Right lobe of liver (tissue), 6 donors: ENCODE results near the gene RNF186. TPM values are rescaled to one million over a fixed set of nuclear protein-coding genes. Genes with fewer than 3 reads are reported as not detected.

ENCODE experiments used
- ATAC-seq, 4 donors: fragments of 200-7000 bp; cut with Tn5 transposase; one replicate each; pipeline ENCODE4 v1.9.1; 2020; ENCODE audit warnings: mild to moderate bottlenecking in 4 of 4, moderate library complexity in 4 of 4
- DNase-seq, 3 donors: peaks; one replicate each; pipeline ENCODE4 v3.0.0-alpha.2; 2020
- H3K27ac ChIP-seq, 3 donors: fragments of 200-600 bp; one replicate each; pipeline ENCODE4 v1.8.0; 2022
- H3K27me3 ChIP-seq, 2 donors: fragments of 200-600 bp; one replicate each; pipeline ENCODE4 v1.8.0; 2022
- H3K36me3 ChIP-seq, 4 donors: fragments of 200-600 bp; sonication (generic) in 1 of 4; one replicate each; pipeline versions ENCODE4 v1.5.1 to v1.8.0; 2017 to 2022; ENCODE audit warnings: control low read depth in 1 of 4
- H3K4me1 ChIP-seq, 4 donors: fragments of 200-600 bp; sonication (generic) in 1 of 4; one replicate each; pipeline versions ENCODE4 v1.5.1 to v1.8.0; 2017 to 2022; ENCODE audit warnings: control low read depth in 1 of 4
- H3K4me3 ChIP-seq, 3 donors: fragments of 200-600 bp; one replicate each; pipeline ENCODE4 v1.8.0; 2022
- H3K9me3 ChIP-seq, 4 donors: fragments of 200-600 bp; sonication (generic) in 1 of 4; one replicate each; pipeline versions ENCODE4 v1.5.1 to v1.8.0; 2017 to 2022; ENCODE audit warnings: control low read depth in 1 of 4
- POLR2A ChIP-seq: fragments of 450-650 bp; IDR thresholded peaks from one replicate; pipeline ENCODE4 v1.6.1; 2017; ENCODE audit warnings: antibody characterized with exemption, mild to moderate bottlenecking
- WGBS: methylation state at CpG from one replicate; pipeline ENCODE4 v1.1.6; 2018; ENCODE audit warnings: low coverage, low lambda C conversion rate; ENCODE audit not compliant: insufficient coverage; ENCODE audit errors: missing lambda C conversion rate; 5-methylcytosine and 5-hydroxymethylcytosine counted together
- intact Hi-C, 2 donors: fragments of 100-400 bp; cut with DNase I; formaldehyde crosslinking; loops; one replicate each; pipeline versions ENCODE4 v1.11.2 to v1.14.1; 2022
- long read RNA-seq: library from polyadenylated mRNA; unstranded; transcript quantifications from one replicate; pipeline ENCODE4 v2.0.0, GENCODE V29; 2019
- total RNA-seq, 6 experiments: library from RNA; depleted of rRNA in 2 of 6; stranded (reverse); fragments of >200 nt in 2 of 6; fragmentation: NEBNext Ultra II Directional in 3 of 6; extraction: Animal tissue kit (Norgen Biotek cat#: 25700) in 3 of 6; gene quantifications; one replicate each; pipeline versions ENCODE4 v1.1.0 to v1.2.4, GENCODE V29; 2016 to 2023
- TF ChIP-seq, protein P1 (sequence below), 4 donors: fragments of 200-600 bp in 3 of 4; fragments of 450-650 bp in 1 of 4; IDR thresholded peaks; one replicate each; pipeline versions ENCODE4 v1.5.1 to v1.8.0; 2016 to 2022; ENCODE audit warnings: antibody characterized with exemption in 4 of 4, mild to moderate bottlenecking in 2 of 4
- donor health status: DM: no; HTN: yes; CAD: no.
- donor health status: DM: no; HTN: no; CAD: no.
- donor health status: DM: no; HTN: no; CAD: no.
- donor health status: DM: no; HTN: yes; CAD: no.
- donor health status: DM: no; HTN: yes; CAD: no.

The RNF186 gene, protein sequence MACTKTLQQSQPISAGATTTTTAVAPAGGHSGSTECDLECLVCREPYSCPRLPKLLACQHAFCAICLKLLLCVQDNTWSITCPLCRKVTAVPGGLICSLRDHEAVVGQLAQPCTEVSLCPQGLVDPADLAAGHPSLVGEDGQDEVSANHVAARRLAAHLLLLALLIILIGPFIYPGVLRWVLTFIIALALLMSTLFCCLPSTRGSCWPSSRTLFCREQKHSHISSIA
- 1 to 10 TPM in 1 of 6 experiments, under 1 TPM in 3, not detected in 2; 0.30 to 2.9 (median 0.53) TPM for total RNA-seq
- long read RNA-seq: 0 reads

DNA sequence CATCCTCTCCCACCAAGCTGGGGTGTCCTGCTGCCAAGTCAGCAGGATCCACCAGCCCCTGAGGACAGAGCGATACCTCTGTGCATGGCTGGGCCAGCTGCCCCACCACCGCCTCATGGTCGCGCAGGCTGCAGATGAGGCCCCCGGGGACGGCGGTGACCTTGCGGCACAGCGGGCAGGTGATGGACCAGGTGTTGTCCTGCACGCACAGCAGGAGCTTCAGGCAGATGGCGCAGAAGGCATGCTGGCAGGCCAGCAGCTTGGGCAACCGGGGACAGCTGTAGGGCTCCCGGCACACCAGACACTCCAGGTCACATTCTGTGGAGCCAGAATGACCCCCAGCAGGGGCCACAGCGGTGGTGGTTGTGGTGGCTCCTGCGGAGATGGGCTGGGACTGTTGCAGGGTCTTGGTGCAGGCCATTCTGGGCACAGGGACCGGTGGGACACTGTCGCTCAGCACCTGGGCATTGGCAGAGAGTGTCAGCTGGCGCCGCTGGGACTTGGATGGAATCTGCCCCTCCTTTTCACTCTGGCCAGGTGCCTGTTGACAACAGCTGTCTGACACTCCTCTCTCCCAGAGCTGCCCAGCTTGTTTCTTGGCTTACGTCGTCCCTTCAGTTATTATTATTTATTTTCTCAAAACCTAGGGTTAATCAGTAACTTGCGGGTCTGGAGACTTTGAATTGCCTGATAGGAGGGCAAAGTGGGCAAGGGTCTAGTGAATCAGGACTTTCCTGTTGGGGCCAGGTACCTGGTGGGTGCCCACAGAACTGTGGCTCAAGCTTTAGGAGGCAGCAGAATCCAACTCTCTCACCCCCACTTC is at the start of gene RNF186:
RNF186 (minus strand) TSS at position 603 of the 823 bp plus-strand sequence; CDS start at position 421, 182 bp downstream.
- intact Hi-C loops: no loop called here
- TF ChIP-seq, protein P1, sequence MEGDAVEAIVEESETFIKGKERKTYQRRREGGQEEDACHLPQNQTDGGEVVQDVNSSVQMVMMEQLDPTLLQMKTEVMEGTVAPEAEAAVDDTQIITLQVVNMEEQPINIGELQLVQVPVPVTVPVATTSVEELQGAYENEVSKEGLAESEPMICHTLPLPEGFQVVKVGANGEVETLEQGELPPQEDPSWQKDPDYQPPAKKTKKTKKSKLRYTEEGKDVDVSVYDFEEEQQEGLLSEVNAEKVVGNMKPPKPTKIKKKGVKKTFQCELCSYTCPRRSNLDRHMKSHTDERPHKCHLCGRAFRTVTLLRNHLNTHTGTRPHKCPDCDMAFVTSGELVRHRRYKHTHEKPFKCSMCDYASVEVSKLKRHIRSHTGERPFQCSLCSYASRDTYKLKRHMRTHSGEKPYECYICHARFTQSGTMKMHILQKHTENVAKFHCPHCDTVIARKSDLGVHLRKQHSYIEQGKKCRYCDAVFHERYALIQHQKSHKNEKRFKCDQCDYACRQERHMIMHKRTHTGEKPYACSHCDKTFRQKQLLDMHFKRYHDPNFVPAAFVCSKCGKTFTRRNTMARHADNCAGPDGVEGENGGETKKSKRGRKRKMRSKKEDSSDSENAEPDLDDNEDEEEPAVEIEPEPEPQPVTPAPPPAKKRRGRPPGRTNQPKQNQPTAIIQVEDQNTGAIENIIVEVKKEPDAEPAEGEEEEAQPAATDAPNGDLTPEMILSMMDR (IDR thresholded peaks at IDR 0.05): peak in 2 of 4 donors; percentile 28 to 38
- no peak for TF ChIP-seq POLR2A
- Histone ChIP-seq H3K4me1 (peaks cover 0 to 50% (median 22%) of the 10 kb centered on the region in 4 donors), H3K9me3 (no peaks in the 10 kb centered on the region), H3K27ac (peak within 1 kb of the TSS; percentile 80 to 94 (median 83)), H3K4me3 (peak within 1 kb of the TSS; percentile 22 to 44 (median 24)), H3K27me3 (no peaks in the 10 kb centered on the region), H3K36me3 (no peaks in the 10 kb centered on the region)
- WGBS: 20% methylated on average over 3 of the region's 22 CpGs
- ATAC-seq: peak; percentile 74 to 84 (median 78)
- peak; percentile 83 to 93 (median 92) for DNase-seq

DNA sequence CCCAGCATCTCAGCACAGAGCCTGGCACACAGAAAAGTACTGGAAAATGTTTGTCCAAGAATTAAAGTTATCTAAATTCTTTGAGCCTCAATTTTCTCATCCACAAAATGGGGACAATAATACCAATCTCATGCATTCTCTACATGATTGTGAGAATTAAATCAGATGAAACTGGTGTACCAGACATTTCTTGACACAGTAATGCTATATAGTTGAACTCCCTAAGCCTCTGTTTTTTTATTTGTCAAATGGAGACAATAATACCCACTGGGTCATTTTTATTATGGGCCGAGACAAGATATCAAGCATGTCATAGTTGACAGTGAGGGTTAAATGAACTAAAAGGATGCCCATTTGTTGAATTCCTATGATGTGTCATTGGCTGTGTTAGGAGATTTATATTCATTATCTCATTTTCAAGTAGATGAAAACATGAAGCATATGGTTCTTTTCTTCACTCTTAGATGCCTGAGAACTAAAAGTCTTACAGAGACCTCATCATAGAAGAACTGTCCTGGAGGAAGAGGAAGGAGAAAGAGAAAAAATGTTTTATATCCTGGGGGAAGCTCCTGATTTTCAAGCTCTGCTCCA is 49.6 kb upstream of the RNF186 start:
- DNase-seq (no peak), ATAC-seq (no peak)
- Histone ChIP-seq H3K4me3 (no peak overlapping the region), H3K27ac (no peak overlapping the region), H3K36me3 (no peaks in the 10 kb centered on the region), H3K4me1 (no peaks in the 10 kb centered on the region), H3K27me3 (no peaks in the 10 kb centered on the region), H3K9me3 (no peaks in the 10 kb centered on the region)
- TF ChIP-seq, protein P1 (IDR thresholded peaks at IDR 0.05): no peak
- TF ChIP-seq POLR2A: no peak
- 67% methylated on average over 1 of the region's 1 CpG for WGBS
- intact Hi-C loops: no loop called here

DNA sequence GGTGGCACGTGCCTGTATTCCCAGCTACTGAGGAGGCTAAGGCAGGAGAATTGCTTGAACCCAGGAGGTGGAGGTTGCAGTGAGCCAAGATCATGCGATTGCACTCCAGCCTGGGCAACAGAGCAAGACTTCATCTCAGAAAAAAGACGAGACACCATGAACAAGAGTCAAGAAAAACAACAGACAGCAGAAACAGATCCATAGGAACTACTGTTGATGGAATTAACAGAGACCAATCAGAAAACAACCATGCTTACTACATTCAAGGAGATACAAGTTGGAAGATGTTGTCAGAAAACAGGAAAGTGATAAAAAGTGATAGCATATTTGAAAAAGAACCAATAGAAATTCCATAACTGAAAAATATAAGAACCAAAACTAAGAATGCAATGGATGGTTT is 47.9 kb upstream of the RNF186 start:
- ATAC-seq (no peak), DNase-seq (no peak)
- H3K36me3 ChIP-seq: no peaks in the 10 kb centered on the region
- TF ChIP-seq POLR2A: no peak
- TF ChIP-seq, protein P1 (IDR thresholded peaks at IDR 0.05): no peak
- H3K4me1 ChIP-seq: no peaks in the 10 kb centered on the region
- no peak overlapping the region for H3K4me3 ChIP-seq
- intact Hi-C loops: no loop called here
- 51% methylated on average over 2 of the region's 3 CpGs for WGBS
- no peaks in the 10 kb centered on the region for H3K9me3 ChIP-seq
- H3K27me3 ChIP-seq: no peaks in the 10 kb centered on the region
- no peak overlapping the region for H3K27ac ChIP-seq

DNA sequence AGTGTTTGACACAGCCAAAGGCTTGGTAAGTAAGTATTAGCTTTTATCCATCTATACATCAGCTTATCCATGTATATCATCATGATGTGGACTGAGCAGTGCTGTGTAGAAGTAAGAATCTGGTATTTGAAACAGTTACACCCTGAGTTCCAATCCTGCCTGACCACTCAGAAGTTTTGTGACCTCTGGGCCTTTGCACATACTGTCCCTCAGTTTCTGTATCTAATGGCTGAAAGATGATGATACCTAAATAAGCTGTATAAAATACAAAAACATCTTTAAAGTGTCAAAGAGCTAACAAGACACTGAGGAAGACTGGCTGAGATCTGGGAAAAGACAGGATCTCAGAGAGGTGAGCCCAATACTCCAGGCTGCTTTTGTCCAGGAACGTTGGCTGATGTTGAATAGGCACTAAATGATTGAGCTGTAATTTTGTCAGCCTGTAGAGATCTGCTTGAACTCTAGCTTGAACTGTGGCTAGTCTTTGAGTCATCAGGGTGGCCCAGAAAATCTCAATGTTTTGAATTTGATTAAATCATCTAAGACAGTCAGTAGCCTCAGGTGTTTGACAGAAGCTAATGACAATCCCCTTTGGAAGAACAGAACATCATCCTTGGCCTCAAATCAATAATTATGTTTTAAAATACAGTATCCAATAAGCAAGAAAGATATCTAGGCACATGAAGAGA is 46.9 kb upstream of the RNF186 start:
- TF ChIP-seq, protein P1 (IDR thresholded peaks at IDR 0.05): no peak
- TF ChIP-seq POLR2A: no peak
- Histone ChIP-seq H3K4me1 (no peaks in the 10 kb centered on the region), H3K27me3 (no peaks in the 10 kb centered on the region), H3K9me3 (no peaks in the 10 kb centered on the region), H3K36me3 (no peaks in the 10 kb centered on the region), H3K4me3 (no peak overlapping the region), H3K27ac (no peak overlapping the region)
- 90% methylated on average over 1 of the region's 1 CpG for WGBS
- intact Hi-C loops: no loop called here
- no peak for ATAC-seq
- DNase-seq: no peak
